Thymus (tissue), 11 donors: ENCODE data around the gene CELA1. TPM values are rescaled to one million over a fixed set of nuclear protein-coding genes. Genes with fewer than 3 reads are reported as not detected.

Source experiments
- DNase-seq, 9 donors: peaks; one replicate each; pipeline ENCODE4 v3.0.0-alpha.2; 2013; ENCODE audit warnings: low spot score in 9 of 9, low read depth in 6 of 9, missing footprints in 1 of 9
- H3K27ac ChIP-seq, 2 donors: one replicate each; pipeline ENCODE4 v1.5.1; 2013; ENCODE audit warnings: control low read depth in 1 of 2, low read depth in 1 of 2, low read length in 1 of 2, mild to moderate bottlenecking in 1 of 2, moderate library complexity in 1 of 2
- H3K27me3 ChIP-seq, 2 donors: one replicate each; pipeline ENCODE4 v1.5.1; 2013; ENCODE audit warnings: low read length in 1 of 2; ENCODE audit not compliant: control insufficient read depth in 2 of 2, insufficient read depth in 1 of 2
- H3K36me3 ChIP-seq, 2 donors: one replicate each; pipeline ENCODE4 v1.5.1; 2013; ENCODE audit warnings: low read length in 1 of 2, mild to moderate bottlenecking in 1 of 2, moderate library complexity in 1 of 2; ENCODE audit not compliant: control insufficient read depth in 2 of 2, insufficient read depth in 2 of 2
- H3K4me1 ChIP-seq, 2 donors: one replicate each; pipeline ENCODE4 v1.5.1; 2013; ENCODE audit warnings: low read length in 2 of 2; ENCODE audit not compliant: control insufficient read depth in 2 of 2, insufficient read depth in 2 of 2
- H3K4me3 ChIP-seq, 2 donors: one replicate each; pipeline ENCODE4 v1.5.1; 2013; ENCODE audit warnings: low read length in 2 of 2, control low read depth in 1 of 2, mild to moderate bottlenecking in 1 of 2
- H3K9me3 ChIP-seq, 2 donors: one replicate each; pipeline ENCODE4 v1.5.1; 2013; ENCODE audit warnings: low read length in 1 of 2, mild to moderate bottlenecking in 1 of 2; ENCODE audit not compliant: control insufficient read depth in 2 of 2, insufficient read depth in 1 of 2
- WGBS: extraction: QIAGEN DNeasy Blood & Tissue Kit; methylation state at CpG from one replicate; pipeline ENCODE4 v1.1.7; 2013; 5-methylcytosine and 5-hydroxymethylcytosine counted together
- polyA plus RNA-seq: library from polyadenylated mRNA; stranded (reverse); fragments of 200-250 nt; gene quantifications from one replicate; pipeline ENCODE4 v1.2.3, GENCODE V29; 2013
- total RNA-seq: library from RNA; stranded (reverse); fragments of 120-200 nt; gene quantifications from one replicate; pipeline ENCODE4 v1.2.4, GENCODE V29; 2013
- donor health status: healthy.

The CELA1 gene
- total and polyA plus RNA-seq, 2 donors = 0.09 to 0.71 TPM

GRCh38 chr12:51368640-51369517, 22.4 kb upstream of the CELA1 start:
- 21% methylated on average over 17 of the region's 17 CpGs for WGBS
- DNase-seq = peak; percentile 78 to 98 (median 93)
- Histone ChIP-seq H3K27ac (peak overlapping the region in 1 of 2 donors; percentile 67), H3K4me1 (peaks cover 12 to 50% of the 10 kb centered on the region in 2 donors), H3K36me3 (peaks cover 8 to 24% of the 10 kb centered on the region in 2 donors), H3K4me3 (no peak overlapping the region), H3K9me3 (no peaks in the 10 kb centered on the region), H3K27me3 (peaks cover 0 to 3% of the 10 kb centered on the region in 2 donors)

GRCh38 chr12:51365276-51365675, 18.8 kb upstream of the CELA1 start:
- WGBS = over 99% methylated on average over 10 of the region's 10 CpGs
- no peak for DNase-seq
- H3K4me1 ChIP-seq = peaks cover 12 to 35% of the 10 kb centered on the region in 2 donors
- no peak overlapping the region for H3K27ac ChIP-seq
- no peak overlapping the region for H3K4me3 ChIP-seq
- H3K27me3 ChIP-seq = peaks cover 0 to 3% of the 10 kb centered on the region in 2 donors
- H3K36me3 ChIP-seq = peaks cover 5 to 19% of the 10 kb centered on the region in 2 donors
- H3K9me3 ChIP-seq = no peaks in the 10 kb centered on the region

GRCh38 chr12:51364001-51364400, 17.5 kb upstream of the CELA1 start:
- Histone ChIP-seq H3K27ac (no peak overlapping the region), H3K27me3 (peaks cover 0 to 3% of the 10 kb centered on the region in 2 donors), H3K9me3 (no peaks in the 10 kb centered on the region), H3K36me3 (peaks cover 7 to 30% of the 10 kb centered on the region in 2 donors), H3K4me3 (no peak overlapping the region), H3K4me1 (peaks cover 12 to 22% of the 10 kb centered on the region in 2 donors)
- DNase-seq = no peak
- 98% methylated on average over 11 of the region's 11 CpGs for WGBS

- H3K27me3 ChIP-seq = peaks cover 0 to 3% of the 10 kb centered on the region in 2 donors
- DNase-seq = no peak
- 93% methylated on average over 2 of the region's 2 CpGs for WGBS
- H3K4me3 ChIP-seq = no peak overlapping the region
- H3K4me1 ChIP-seq = peaks cover 2 to 10% of the 10 kb centered on the region in 2 donors
- no peak overlapping the region for H3K27ac ChIP-seq
- H3K9me3 ChIP-seq = no peaks in the 10 kb centered on the region
- peaks cover 14 to 39% of the 10 kb centered on the region in 2 donors for H3K36me3 ChIP-seq
These were observed 16.4 kb upstream of the CELA1 start for GRCh38 chr12:51362747-51363342.

- peaks cover 0 to 5% of the 10 kb centered on the region in 2 donors for H3K4me1 ChIP-seq
- DNase-seq = no peak
- no peak overlapping the region for H3K27ac ChIP-seq
- WGBS = 99% methylated on average over 6 of the region's 6 CpGs
- H3K9me3 ChIP-seq = no peaks in the 10 kb centered on the region
- peaks cover 0 to 3% of the 10 kb centered on the region in 2 donors for H3K27me3 ChIP-seq
- H3K4me3 ChIP-seq = no peak overlapping the region
- peaks cover 19 to 42% of the 10 kb centered on the region in 2 donors for H3K36me3 ChIP-seq
These were observed 15.8 kb upstream of the CELA1 start for GRCh38 chr12:51362307-51362706.

DNA sequence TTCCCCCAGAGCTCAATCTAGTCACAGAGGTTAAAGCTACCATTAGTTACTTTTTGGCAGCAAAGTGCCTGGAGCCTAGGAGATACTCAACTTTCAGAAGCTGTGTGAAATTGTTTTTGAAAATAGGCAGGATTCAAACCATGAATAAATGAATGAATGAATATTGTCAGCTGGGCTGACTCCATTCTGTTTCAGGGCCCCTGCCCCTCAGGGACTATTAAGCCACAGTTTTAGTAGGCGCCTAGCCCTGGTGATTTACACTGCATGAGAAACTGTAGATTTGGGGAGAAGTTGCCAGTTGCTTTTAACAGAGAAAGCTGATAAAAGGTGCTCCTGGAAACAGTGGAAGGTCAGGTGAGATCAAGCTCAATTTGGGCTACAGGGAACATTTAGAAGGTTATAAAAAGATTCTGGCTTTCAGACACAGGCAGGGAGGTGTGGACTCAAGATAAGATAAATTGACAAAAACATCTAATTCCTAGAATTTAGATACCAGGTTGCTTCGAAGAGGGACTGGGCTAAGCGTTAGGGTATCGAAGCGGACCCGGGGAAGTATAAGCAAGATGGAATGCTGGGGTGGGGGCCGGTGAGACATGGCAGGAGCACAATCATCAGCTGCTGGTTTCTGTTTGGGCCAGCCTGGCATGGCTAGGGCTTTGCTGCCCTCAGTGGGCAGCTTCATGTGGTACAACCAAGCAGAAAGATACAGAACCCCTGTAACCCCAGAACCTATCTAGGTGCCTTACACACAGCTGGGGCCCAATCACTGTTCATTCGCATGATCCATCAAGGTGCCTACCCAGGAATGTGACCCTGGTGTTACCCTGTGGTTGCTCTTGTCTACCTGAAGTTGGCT, 14.9 kb upstream of the CELA1 start:
- Histone ChIP-seq H3K4me1 (peaks cover 0 to 4% of the 10 kb centered on the region in 2 donors), H3K27ac (no peak overlapping the region), H3K9me3 (no peaks in the 10 kb centered on the region), H3K27me3 (peaks cover 0 to 3% of the 10 kb centered on the region in 2 donors), H3K4me3 (no peak overlapping the region), H3K36me3 (peaks cover 26 to 49% of the 10 kb centered on the region in 2 donors)
- no peak for DNase-seq
- WGBS = 93% methylated on average over 8 of the region's 8 CpGs

DNA sequence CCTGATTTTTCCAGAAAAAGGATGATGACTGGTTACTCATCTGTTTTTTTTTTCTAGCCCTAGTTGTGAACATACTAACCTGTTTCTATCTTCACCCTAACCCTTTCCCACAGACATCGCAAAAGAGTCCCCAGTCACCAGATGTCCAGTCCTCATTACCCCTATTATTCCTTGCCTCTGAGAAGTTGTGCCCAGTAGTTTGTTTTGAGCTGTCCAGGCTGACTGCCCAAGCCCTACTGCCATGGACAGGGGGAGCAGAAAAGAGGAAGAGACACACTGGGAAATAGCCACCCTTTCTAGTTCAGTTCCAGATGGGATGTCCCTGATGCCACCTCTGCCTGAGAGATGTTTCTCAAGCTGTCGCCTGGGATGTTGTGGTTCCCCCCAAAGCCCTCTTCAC, 13.8 kb upstream of the CELA1 start:
- H3K9me3 ChIP-seq = no peaks in the 10 kb centered on the region
- no peak overlapping the region for H3K27ac ChIP-seq
- no peak for DNase-seq
- WGBS = 99% methylated on average over 2 of the region's 2 CpGs
- H3K36me3 ChIP-seq = peaks cover 26 to 50% of the 10 kb centered on the region in 2 donors
- no peak overlapping the region for H3K4me3 ChIP-seq
- peaks cover 0 to 3% of the 10 kb centered on the region in 2 donors for H3K27me3 ChIP-seq
- no peaks in the 10 kb centered on the region for H3K4me1 ChIP-seq

- Histone ChIP-seq H3K36me3 (peaks cover 26 to 51% of the 10 kb centered on the region in 2 donors), H3K4me1 (no peaks in the 10 kb centered on the region), H3K9me3 (no peaks in the 10 kb centered on the region), H3K4me3 (no peak overlapping the region), H3K27ac (no peak overlapping the region), H3K27me3 (peaks cover 0 to 3% of the 10 kb centered on the region in 2 donors)
- DNase-seq = no peak
- WGBS = 97% methylated on average over 4 of the region's 4 CpGs
These were observed 13.4 kb upstream of the CELA1 start for GRCh38 chr12:51359851-51360250.
